ENCODE data around the gene SYDE1.

Gene SYDE1

DNA sequence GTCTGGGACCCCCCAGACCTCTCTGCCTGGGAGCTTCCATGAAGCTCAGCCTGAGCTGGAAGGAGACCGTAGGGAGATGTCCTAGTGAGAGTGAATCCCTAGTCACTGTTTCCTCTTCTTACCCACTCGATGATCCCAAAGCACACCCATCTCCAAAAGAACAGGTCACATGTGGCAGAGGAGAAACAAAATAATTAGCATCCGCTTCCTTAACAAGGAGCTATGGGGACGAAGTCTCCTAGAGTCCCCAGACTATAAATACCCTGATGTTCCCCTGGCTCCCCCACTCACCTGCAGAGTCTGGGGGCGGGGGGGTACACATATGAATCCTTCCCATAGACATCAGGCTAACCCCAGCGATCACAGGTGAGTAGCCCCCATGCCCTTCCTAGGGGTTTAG is 25.3 kb upstream of the SYDE1 start, which contains the start of gene OR1I1:
Gene OR1I1, plus strand, starts transcription at position 301 of the 400 bp plus-strand sequence. CDS start 4,855 bp downstream, outside the sequence.
- Histone ChIP-seq H3K4me2 (ENCODE audit: insufficient read depth, low read length) (no peak within 1 kb of the TSS), H3K27me3 (ENCODE audit: insufficient read depth, low read length, poor library complexity) (no peaks in the 10 kb centered on the region), H2AFZ (ENCODE audit: low read depth, low read length) (no peak within 1 kb of the TSS), H3K9me3 (ENCODE audit: insufficient read depth, low read length, severe bottlenecking) (no peaks in the 10 kb centered on the region), H3K4me3 (ENCODE audit: low read depth in 1 of 2, low read length in 2 of 2) (no peak within 1 kb of the TSS), H3K36me3 (ENCODE audit: insufficient read depth, low read length) (no peaks in the 10 kb centered on the region), H3K9ac (ENCODE audit: low read depth, low read length) (no peak within 1 kb of the TSS), H3K79me2 (ENCODE audit: insufficient read depth, low read length) (no peaks in the 10 kb centered on the region), H3K4me1 (ENCODE audit: insufficient read depth, low read length) (no peaks in the 10 kb centered on the region), H3K27ac (ENCODE audit: low read length) (no peak within 1 kb of the TSS), H4K20me1 (ENCODE audit: insufficient read depth, low read length) (no peaks in the 10 kb centered on the region)
- no peak for TF ChIP-seq EZH2 (IDR thresholded peaks at IDR 0.05; ENCODE audit: borderline replicate concordance, low read depth, low read length, severe bottlenecking)
- TF ChIP-seq, protein P1, sequence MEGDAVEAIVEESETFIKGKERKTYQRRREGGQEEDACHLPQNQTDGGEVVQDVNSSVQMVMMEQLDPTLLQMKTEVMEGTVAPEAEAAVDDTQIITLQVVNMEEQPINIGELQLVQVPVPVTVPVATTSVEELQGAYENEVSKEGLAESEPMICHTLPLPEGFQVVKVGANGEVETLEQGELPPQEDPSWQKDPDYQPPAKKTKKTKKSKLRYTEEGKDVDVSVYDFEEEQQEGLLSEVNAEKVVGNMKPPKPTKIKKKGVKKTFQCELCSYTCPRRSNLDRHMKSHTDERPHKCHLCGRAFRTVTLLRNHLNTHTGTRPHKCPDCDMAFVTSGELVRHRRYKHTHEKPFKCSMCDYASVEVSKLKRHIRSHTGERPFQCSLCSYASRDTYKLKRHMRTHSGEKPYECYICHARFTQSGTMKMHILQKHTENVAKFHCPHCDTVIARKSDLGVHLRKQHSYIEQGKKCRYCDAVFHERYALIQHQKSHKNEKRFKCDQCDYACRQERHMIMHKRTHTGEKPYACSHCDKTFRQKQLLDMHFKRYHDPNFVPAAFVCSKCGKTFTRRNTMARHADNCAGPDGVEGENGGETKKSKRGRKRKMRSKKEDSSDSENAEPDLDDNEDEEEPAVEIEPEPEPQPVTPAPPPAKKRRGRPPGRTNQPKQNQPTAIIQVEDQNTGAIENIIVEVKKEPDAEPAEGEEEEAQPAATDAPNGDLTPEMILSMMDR (IDR thresholded peaks at IDR 0.05; ENCODE audit: borderline replicate concordance, extremely low read depth, low read length, poor library complexity, severe bottlenecking), result no peak
- DNase-seq (no peak), ATAC-seq (ENCODE audit: insufficient read depth, low read depth) (no peak)

DNA sequence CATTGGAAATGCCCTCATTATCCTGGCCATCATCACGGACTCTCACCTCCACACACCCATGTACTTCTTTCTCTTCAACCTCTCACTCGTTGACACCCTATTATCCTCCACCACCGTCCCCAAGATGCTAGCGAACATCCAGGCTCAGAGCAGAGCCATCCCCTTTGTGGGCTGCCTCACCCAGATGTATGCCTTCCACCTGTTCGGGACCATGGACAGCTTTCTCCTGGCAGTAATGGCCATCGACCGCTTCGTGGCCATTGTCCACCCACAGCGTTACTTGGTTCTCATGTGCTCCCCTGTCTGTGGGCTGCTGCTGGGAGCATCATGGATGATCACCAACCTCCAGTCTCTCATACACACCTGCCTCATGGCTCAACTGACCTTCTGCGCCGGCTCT is 20.0 kb upstream of the SYDE1 start:
- Histone ChIP-seq H3K4me2 (ENCODE audit: insufficient read depth, low read length) (no peak overlapping the region), H3K9ac (ENCODE audit: low read depth, low read length) (no peak overlapping the region), H3K27ac (ENCODE audit: low read length) (no peak overlapping the region), H4K20me1 (ENCODE audit: insufficient read depth, low read length) (peaks cover 4% of the 10 kb centered on the region; the same call in 1 of the 2 replicates), H3K9me3 (ENCODE audit: insufficient read depth, low read length, severe bottlenecking) (no peaks in the 10 kb centered on the region), H3K27me3 (ENCODE audit: insufficient read depth, low read length, poor library complexity) (no peaks in the 10 kb centered on the region), H3K79me2 (ENCODE audit: insufficient read depth, low read length) (no peaks in the 10 kb centered on the region), H3K36me3 (ENCODE audit: insufficient read depth, low read length) (no peaks in the 10 kb centered on the region), H2AFZ (ENCODE audit: low read depth, low read length) (no peak overlapping the region), H3K4me1 (ENCODE audit: insufficient read depth, low read length) (peaks cover 3% of the 10 kb centered on the region), H3K4me3 (ENCODE audit: low read depth in 1 of 2, low read length in 2 of 2) (no peak overlapping the region)
- DNase-seq (no peak), ATAC-seq (ENCODE audit: insufficient read depth, low read depth) (no peak)
- no peak for TF ChIP-seq EZH2 (IDR thresholded peaks at IDR 0.05; ENCODE audit: borderline replicate concordance, low read depth, low read length, severe bottlenecking)
- TF ChIP-seq, protein P1 (IDR thresholded peaks at IDR 0.05; ENCODE audit: borderline replicate concordance, extremely low read depth, low read length, poor library complexity, severe bottlenecking), result no peak

DNA sequence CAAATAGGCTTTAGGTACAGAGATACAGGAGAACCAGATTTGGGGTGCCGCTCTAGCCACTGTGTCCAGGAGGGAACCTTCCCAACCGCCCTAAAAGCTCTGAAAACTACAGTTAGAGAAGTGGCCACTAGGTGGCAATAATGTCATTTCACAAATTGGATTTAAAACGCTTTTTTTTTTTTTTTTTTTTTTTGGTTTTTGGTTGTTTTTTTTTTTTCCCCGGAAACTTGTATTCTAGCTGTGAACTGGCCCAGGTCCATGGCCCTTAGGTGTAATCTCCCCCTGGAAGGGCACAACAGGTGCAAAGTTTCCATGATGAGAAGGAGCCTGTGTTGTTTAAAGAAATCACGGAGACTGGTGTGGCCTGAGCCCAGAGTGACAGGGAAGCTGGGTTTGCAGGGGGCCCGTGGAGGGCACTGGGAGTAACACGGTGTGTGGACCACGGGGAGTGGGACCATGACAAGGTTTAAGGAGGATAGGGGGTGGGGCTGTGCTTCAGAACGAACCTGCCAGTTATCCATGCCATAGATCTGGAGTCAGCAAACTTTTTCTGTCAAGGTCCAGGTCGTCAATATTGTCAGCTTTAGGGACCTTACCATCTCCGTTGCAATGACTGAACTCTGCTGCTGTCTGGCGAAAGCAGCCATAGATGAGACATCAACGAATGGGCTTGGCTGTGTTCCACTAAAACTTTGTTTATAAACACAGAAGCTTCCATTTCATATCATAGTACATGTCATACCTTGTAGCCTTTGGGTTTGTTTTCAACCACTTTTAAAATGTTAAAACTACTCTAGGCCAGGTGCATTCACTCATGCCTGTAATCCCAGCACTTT is 15.1 kb upstream of the SYDE1 start:
- Histone ChIP-seq H2AFZ (ENCODE audit: low read depth, low read length) (no peak overlapping the region), H3K9me3 (ENCODE audit: insufficient read depth, low read length, severe bottlenecking) (no peaks in the 10 kb centered on the region), H3K79me2 (ENCODE audit: insufficient read depth, low read length) (no peaks in the 10 kb centered on the region), H3K27me3 (ENCODE audit: insufficient read depth, low read length, poor library complexity) (no peaks in the 10 kb centered on the region), H3K9ac (ENCODE audit: low read depth, low read length) (no peak overlapping the region), H3K4me3 (ENCODE audit: low read depth in 1 of 2, low read length in 2 of 2) (no peak overlapping the region), H3K27ac (ENCODE audit: low read length) (no peak overlapping the region), H3K4me1 (ENCODE audit: insufficient read depth, low read length) (peaks cover 4% of the 10 kb centered on the region), H4K20me1 (ENCODE audit: insufficient read depth, low read length) (peaks cover 4% of the 10 kb centered on the region; the same call in 1 of the 2 replicates), H3K4me2 (ENCODE audit: insufficient read depth, low read length) (no peak overlapping the region; the same call in 1 of the 2 replicates), H3K36me3 (ENCODE audit: insufficient read depth, low read length) (no peaks in the 10 kb centered on the region)
- TF ChIP-seq, protein P1 (IDR thresholded peaks at IDR 0.05; ENCODE audit: borderline replicate concordance, extremely low read depth, low read length, poor library complexity, severe bottlenecking), result peak; percentile 79
- TF ChIP-seq EZH2 (IDR thresholded peaks at IDR 0.05; ENCODE audit: borderline replicate concordance, low read depth, low read length, severe bottlenecking), result no peak
- ATAC-seq (ENCODE audit: insufficient read depth, low read depth) (peak; percentile 64), DNase-seq (peak; percentile 60)

Measured in DND-41 (cell line).